Loucy (cell line): Measurements from ENCODE around the gene VPS37B.
A peak's percentile ranks its signal among the peaks of the same experiment; 100 is the strongest.
"Not testable (repeated sequence)": the region's sequence is repeated elsewhere in the genome, so short reads cannot be mapped to it uniquely, and the experiment has no call there.

Experiments used
- H2AFZ ChIP-seq: fragments of 200-600 bp; sonication (generic); 2 replicates; pipeline ENCODE4 v1.6.0; 2016; ENCODE audit warnings: antibody characterized with exemption, mild to moderate bottlenecking, low read length, moderate library complexity
- H3F3A ChIP-seq: fragments of 200-600 bp; 2 replicates; pipeline ENCODE4 v1.6.0; 2016; ENCODE audit warnings: antibody characterized with exemption, low read depth, mild to moderate bottlenecking
- H3K27me3 ChIP-seq: fragments of 200-600 bp; sonication (generic); 2 replicates; pipeline ENCODE4 v1.6.1; 2014; ENCODE audit warnings: low read length, mild to moderate bottlenecking; ENCODE audit not compliant: insufficient read depth, poor library complexity, severe bottlenecking
- H3K36me3 ChIP-seq: fragments of 200-600 bp; sonication (generic); 2 replicates; pipeline ENCODE4 v1.6.1; 2016; ENCODE audit warnings: low read length; ENCODE audit not compliant: insufficient read depth
- H3K4me1 ChIP-seq: fragments of 200-600 bp; sonication (generic); 2 replicates; pipeline ENCODE4 v1.5.1; 2014; ENCODE audit warnings: low read length, mild to moderate bottlenecking; ENCODE audit not compliant: insufficient read depth, poor library complexity, severe bottlenecking
- H3K4me2 ChIP-seq: fragments of 200-600 bp; sonication (generic); 2 replicates; pipeline ENCODE4 v1.6.0; 2014; ENCODE audit warnings: antibody characterized with exemption, low read length, low read depth, mild to moderate bottlenecking; ENCODE audit not compliant: poor library complexity, severe bottlenecking
- H3K4me3 ChIP-seq: fragments of 200-600 bp; sonication (generic); 2 replicates; pipeline ENCODE4 v1.5.1; 2014; ENCODE audit warnings: low read length, mild to moderate bottlenecking, mixed read lengths; ENCODE audit not compliant: poor library complexity, severe bottlenecking
- H3K79me2 ChIP-seq: fragments of 200-600 bp; sonication (generic); 2 replicates; pipeline ENCODE4 v1.6.1; 2014; ENCODE audit warnings: low read length; ENCODE audit not compliant: insufficient read depth
- H3K9ac ChIP-seq: fragments of 200-600 bp; sonication (generic); 2 replicates; pipeline ENCODE4 v1.6.0; 2014; ENCODE audit warnings: mild to moderate bottlenecking, low read depth, low read length, moderate library complexity; ENCODE audit not compliant: poor library complexity, severe bottlenecking
- H3K9me2 ChIP-seq: fragments of 200-600 bp; sonication (generic); replicated peaks from 2 replicates; pipeline ENCODE4 v1.6.1; 2016; ENCODE audit warnings: low read depth, low read length, mixed read lengths
- H3K9me3 ChIP-seq: fragments of 200-600 bp; sonication (generic); 2 replicates; pipeline ENCODE4 v1.6.1; 2014; ENCODE audit warnings: mild to moderate bottlenecking, antibody characterized with exemption, low read length, low read depth; ENCODE audit not compliant: insufficient read depth
- H4K20me1 ChIP-seq: fragments of 200-600 bp; sonication (generic); 2 replicates; pipeline ENCODE4 v1.6.0; 2014; ENCODE audit warnings: antibody characterized with exemption, low read length, mild to moderate bottlenecking; ENCODE audit not compliant: insufficient read depth, poor library complexity, severe bottlenecking
- CTCF ChIP-seq: fragments of 200-600 bp; sonication (generic); conservative IDR thresholded peaks from 2 replicates; pipeline ENCODE4 v1.5.1; 2014; ENCODE audit warnings: mild to moderate bottlenecking, antibody characterized with exemption, low read length
- EZH2phosphoT487 ChIP-seq: fragments of 200-600 bp; IDR thresholded peaks from 2 replicates; pipeline ENCODE4 v1.6.1; 2018; ENCODE audit warnings: antibody characterized with exemption, mild to moderate bottlenecking, moderate library complexity, borderline replicate concordance

The VPS37B gene

GRCh38 chr12:122893208-122894153 lies 2.4 kb downstream of the VPS37B start:
- H2AFZ ChIP-seq = no peak overlapping the region
- peaks cover 80% of the 10 kb centered on the region for H3K79me2 ChIP-seq
- H3F3A ChIP-seq = peaks cover 10% of the 10 kb centered on the region
- peaks cover 45% of the 10 kb centered on the region for H4K20me1 ChIP-seq
- H3K4me1 ChIP-seq = peaks cover 50% of the 10 kb centered on the region
- H3K36me3 ChIP-seq = no peaks in the 10 kb centered on the region
- H3K9me3 ChIP-seq = no peaks in the 10 kb centered on the region
- TF ChIP-seq CTCF = no peak
- TF ChIP-seq EZH2phosphoT487 = no peak
- peak overlapping the region; percentile 98 for H3K9ac ChIP-seq
- H3K9me2 ChIP-seq = no peaks in the 10 kb centered on the region
- no peaks in the 10 kb centered on the region for H3K27me3 ChIP-seq
- H3K4me2 ChIP-seq = peak overlapping the region; percentile 94
- H3K4me3 ChIP-seq = peak overlapping the region; percentile 97

- H3K4me1 ChIP-seq = peaks cover 51% of the 10 kb centered on the region
- peak overlapping the region; percentile 97 for H3K4me3 ChIP-seq
- not testable (repeated sequence) for H3K9me3 ChIP-seq, H3F3A ChIP-seq, H3K27me3 ChIP-seq, H3K9me2 ChIP-seq, H3K36me3 ChIP-seq, H2AFZ ChIP-seq
- peak overlapping the region; percentile 94 for H3K4me2 ChIP-seq
- H3K79me2 ChIP-seq = peaks cover 88% of the 10 kb centered on the region
- H4K20me1 ChIP-seq = peaks cover 53% of the 10 kb centered on the region
- H3K9ac ChIP-seq = peak overlapping the region; percentile 2
These were observed 3.2 kb downstream of the VPS37B start for GRCh38 chr12:122892724-122893123.

- Histone ChIP-seq H2AFZ (no peak overlapping the region), H3F3A (peaks cover 2% of the 10 kb centered on the region; the same call in 1 of the 2 replicates), H3K9ac (peak overlapping the region; percentile 2), H3K79me2 (peaks cover 96% of the 10 kb centered on the region), H3K4me3 (peak overlapping the region; percentile 59), H3K4me2 (peak overlapping the region; percentile 94), H3K9me3 (no peaks in the 10 kb centered on the region), H3K27me3 (no peaks in the 10 kb centered on the region), H3K36me3 (no peaks in the 10 kb centered on the region), H3K9me2 (no peaks in the 10 kb centered on the region), H4K20me1 (peaks cover 54% of the 10 kb centered on the region), H3K4me1 (peaks cover 60% of the 10 kb centered on the region)
- no peak for TF ChIP-seq CTCF
- no peak for TF ChIP-seq EZH2phosphoT487
These were observed 4.0 kb downstream of the VPS37B start for GRCh38 chr12:122891661-122892525.
